AG04449 (cell line): ENCODE results near the gene ITGA6.

Experiments used
- CTCF ChIA-PET: fragments of 350-600 bp; formaldehyde crosslinking; extraction: SDS; loops from one replicate; lab custom pipeline; 2021; ENCODE audit warnings: antibody characterized with exemption; lab: Yijun Ruan, JAX
- POLR2A ChIA-PET: fragments of 400-600, 350-600 bp; formaldehyde crosslinking; extraction: SDS; loops from one replicate; lab custom pipeline; 2020; ENCODE audit warnings: antibody characterized with exemption, inconsistent platforms; lab: Yijun Ruan, JAX
- DNase-seq: peaks from one replicate; pipeline ENCODE4 v3.0.0-alpha.2; 2010; ENCODE audit warnings: low read depth, low spot score
- H3K4me3 ChIP-seq: 2 replicates; pipeline ENCODE4 v1.5.1; 2011; ENCODE audit warnings: low read depth, mild to moderate bottlenecking, control low read depth, low read length
- CTCF ChIP-seq: IDR thresholded peaks from one replicate; pipeline ENCODE4 v1.5.1; 2011; ENCODE audit warnings: mild to moderate bottlenecking, moderate library complexity, low read length, control low read depth, inconsistent platforms; ENCODE audit not compliant: insufficient read depth; ENCODE audit errors: missing control alignments

The ITGA6 gene

GRCh38 chr2:172447811-172448493 is 20.6 kb downstream of the ITGA6 start:
- CTCF ChIA-PET: interaction anchor here (0.9 to 16.8 kb wide), 6 partner anchors 10 to 275 kb away, joined by 3 to 226 read pairs (median 3); no protein-coding TSS in a partner anchor
- TF ChIP-seq CTCF: no peak
- POLR2A ChIA-PET: interaction anchor here (0.6 kb wide), 1 partner anchor 8 kb away, joined by 3 read pairs; no protein-coding TSS in a partner anchor
- DNase-seq: no peak
- H3K4me3 ChIP-seq: no peak overlapping the region

GRCh38 chr2:172448544-172449267 is 21.3 kb downstream of the ITGA6 start:
- no peak for TF ChIP-seq CTCF
- ChIA-PET CTCF (interaction anchor here (1.1 to 16.8 kb wide), 3 partner anchors 11 to 276 kb away, joined by 3 to 226 read pairs (median 8); no protein-coding TSS in a partner anchor), POLR2A (no interaction called here)
- no peak overlapping the region for H3K4me3 ChIP-seq
- no peak for DNase-seq

GRCh38 chr2:172449911-172450550 is 22.6 kb downstream of the ITGA6 start:
- ChIA-PET CTCF (interaction anchor here (0.7 to 16.8 kb wide), 2 partner anchors 14 to 278 kb away, joined by 3 to 226 read pairs; no protein-coding TSS in a partner anchor), POLR2A (no interaction called here)
- DNase-seq: no peak
- no peak overlapping the region for H3K4me3 ChIP-seq
- TF ChIP-seq CTCF: no peak

GRCh38 chr2:172451923-172452322 is 24.5 kb downstream of the ITGA6 start:
- ChIA-PET POLR2A (no interaction called here), CTCF (interaction anchor here (0.6 to 16.8 kb wide), 3 partner anchors 12 to 223 kb away, joined by 3 to 226 read pairs (median 12); no protein-coding TSS in a partner anchor)
- no peak overlapping the region for H3K4me3 ChIP-seq
- no peak for TF ChIP-seq CTCF
- no peak for DNase-seq

- CTCF ChIA-PET: interaction anchor here (0.6 to 16.8 kb wide), 3 partner anchors 11 to 27 kb away, joined by 3 to 226 read pairs (median 12); no protein-coding TSS in a partner anchor
- no peak for DNase-seq
- POLR2A ChIA-PET: interaction anchor here (0.7 kb wide), 1 partner anchor 8 kb away, joined by 3 read pairs; no protein-coding TSS in a partner anchor
- TF ChIP-seq CTCF: no peak
- H3K4me3 ChIP-seq: no peak overlapping the region
These were observed 25.5 kb downstream of the ITGA6 start for GRCh38 chr2:172452845-172453244.
